GF-D8 (cell line): ENCODE results near the gene PWWP2A.
"Not testable (repeated sequence)": the region's sequence is repeated elsewhere in the genome, so short reads cannot be mapped to it uniquely, and the experiment has no call there.

Source experiments
- DNase-seq: peaks from one replicate; lab custom pipeline; 2025; lab: John Stamatoyannopoulos, UW

The PWWP2A gene

GRCh38 chr5:160071916-160072315, 47.3 kb downstream of the PWWP2A start:
- DNase-seq: no peak

GRCh38 chr5:160071516-160071915, 47.7 kb downstream of the PWWP2A start:
- peak; percentile 1 for DNase-seq

GRCh38 chr5:160069120-160069519, 50.1 kb downstream of the PWWP2A start:
- DNase-seq: not testable (repeated sequence)

- DNase-seq: no peak
Observed at GRCh38 chr5:160064995-160065614, 54.1 kb downstream of the PWWP2A start.

GRCh38 chr5:160064417-160064810, 54.8 kb downstream of the PWWP2A start:
- no peak for DNase-seq

GRCh38 chr5:160061770-160062169, 57.5 kb downstream of the PWWP2A start:
- DNase-seq: no peak

GRCh38 chr5:160060001-160060400, 59.2 kb downstream of the PWWP2A start:
- no peak for DNase-seq

GRCh38 chr5:160057256-160057655, 62.0 kb downstream of the PWWP2A start:
- no peak for DNase-seq

- DNase-seq: no peak
Observed at GRCh38 chr5:160054831-160055230, 64.4 kb downstream of the PWWP2A start.

- DNase-seq: no peak
Observed at GRCh38 chr5:160054047-160054446, 65.2 kb downstream of the PWWP2A start.

GRCh38 chr5:160049099-160049498, 70.2 kb downstream of the PWWP2A start:
- DNase-seq: no peak

- no peak for DNase-seq
Observed at GRCh38 chr5:160048131-160048530, 71.1 kb downstream of the PWWP2A start.

GRCh38 chr5:160047423-160047822, 71.8 kb downstream of the PWWP2A start:
- DNase-seq: no peak

GRCh38 chr5:160044967-160045366, 74.3 kb downstream of the PWWP2A start:
- DNase-seq: no peak

- DNase-seq: no peak
Observed at GRCh38 chr5:160044391-160044804, 74.9 kb downstream of the PWWP2A start.

- DNase-seq: no peak
Observed at GRCh38 chr5:160042671-160043070, 76.6 kb downstream of the PWWP2A start.
